ENCODE results near the gene SLC18A3.
A peak's percentile ranks its signal among the peaks of the same experiment; 100 is the strongest.

The SLC18A3 gene

GRCh38 chr10:49610114-49610457 lies at the start of gene SLC18A3:
Gene SLC18A3, plus strand, starts transcription at chr10:49610310. Its CDS starts 431 bp downstream, at chr10:49610741.
- no peak for DNase-seq

- DNase-seq, result no peak
Measured at GRCh38 chr10:49560526-49560925, 49.6 kb upstream of the SLC18A3 start.

GRCh38 chr10:49562893-49563292 lies 47.2 kb upstream of the SLC18A3 start:
- no peak for DNase-seq

GRCh38 chr10:49564461-49565009 lies 45.6 kb upstream of the SLC18A3 start:
- DNase-seq, result no peak

GRCh38 chr10:49567810-49568209 lies 42.3 kb upstream of the SLC18A3 start:
- DNase-seq, result no peak

- no peak for DNase-seq
Measured at GRCh38 chr10:49568235-49568634, 41.9 kb upstream of the SLC18A3 start.

GRCh38 chr10:49569031-49569631 lies 41.0 kb upstream of the SLC18A3 start:
- no peak for DNase-seq

- DNase-seq, result no peak
Measured at GRCh38 chr10:49571388-49571787, 38.7 kb upstream of the SLC18A3 start.

GRCh38 chr10:49572594-49573114 lies 37.5 kb upstream of the SLC18A3 start:
- DNase-seq, result no peak

- no peak for DNase-seq
Measured at GRCh38 chr10:49575489-49576072, 34.5 kb upstream of the SLC18A3 start.

- no peak for DNase-seq
Measured at GRCh38 chr10:49577182-49577925, 32.8 kb upstream of the SLC18A3 start.

- DNase-seq, result no peak
Measured at GRCh38 chr10:49578392-49578791, 31.7 kb upstream of the SLC18A3 start.

- no peak for DNase-seq
Measured at GRCh38 chr10:49579621-49580020, 30.5 kb upstream of the SLC18A3 start.

GRCh38 chr10:49585387-49585786 lies 24.7 kb upstream of the SLC18A3 start:
- no peak for DNase-seq

GRCh38 chr10:49587981-49588380 lies 22.1 kb upstream of the SLC18A3 start:
- DNase-seq, result no peak

GRCh38 chr10:49592726-49593563 lies 17.2 kb upstream of the SLC18A3 start:
- DNase-seq, result peak; percentile 42

- no peak for DNase-seq
Measured at GRCh38 chr10:49593564-49593875, 16.6 kb upstream of the SLC18A3 start.

GRCh38 chr10:49593998-49594397 lies 16.1 kb upstream of the SLC18A3 start:
- DNase-seq, result no peak

- no peak for DNase-seq
Measured at GRCh38 chr10:49594594-49594993, 15.5 kb upstream of the SLC18A3 start.

- no peak for DNase-seq
Measured at GRCh38 chr10:49595003-49595712, 15.0 kb upstream of the SLC18A3 start.

- no peak for DNase-seq
Measured at GRCh38 chr10:49595713-49596492, 14.2 kb upstream of the SLC18A3 start.

- no peak for DNase-seq
Measured at GRCh38 chr10:49596493-49596809, 13.7 kb upstream of the SLC18A3 start.

Measured in activated naive CD4-positive, alpha-beta T cell treated with anti-CD3 and anti-CD28 coated beads, Interleukin-2, amount 50 U/mL, for 16 hours (primary cell).